ENCODE measurements around the gene SNRNP27.

DNA sequence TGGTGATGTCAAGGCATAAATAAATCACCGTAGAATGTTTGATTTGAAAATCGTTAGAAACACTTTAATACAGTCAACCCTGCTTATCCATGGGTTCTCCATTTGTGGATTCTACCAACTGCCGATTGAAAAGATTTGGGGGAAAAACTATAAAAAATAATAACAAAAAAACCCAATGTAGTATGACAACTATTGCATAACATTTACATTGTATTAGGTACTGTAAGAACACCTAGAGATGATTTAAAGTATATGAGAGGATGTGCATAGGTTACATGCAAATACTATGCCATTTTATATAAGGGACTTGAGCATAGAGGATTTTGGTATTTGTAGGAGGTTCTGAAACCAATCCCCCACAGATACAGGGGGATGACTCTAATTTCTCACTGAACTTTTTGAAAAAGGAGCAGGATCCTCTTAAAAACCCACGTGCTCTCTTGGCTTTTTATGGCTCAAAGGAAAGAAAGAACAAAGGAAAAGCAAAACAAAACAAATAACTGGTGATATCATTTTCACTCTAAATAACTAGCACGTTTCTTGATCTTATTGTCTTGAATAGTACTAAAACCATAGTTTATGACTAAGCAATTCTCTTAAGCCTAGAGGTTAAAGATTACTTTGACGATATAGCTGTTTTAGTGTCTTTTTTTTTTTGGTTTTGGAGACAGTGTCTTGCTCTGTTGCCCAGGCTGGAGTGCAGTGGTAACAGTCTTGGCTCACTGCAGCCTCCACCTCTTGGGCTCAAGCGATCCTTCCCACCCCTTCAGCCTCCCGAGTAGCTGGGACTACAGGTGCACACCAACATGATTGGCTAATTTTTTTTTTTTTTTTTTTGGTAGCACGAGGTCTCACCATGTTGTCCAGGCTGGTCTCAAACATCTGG, 47.3 kb upstream of the SNRNP27 start:
- no peak for TF ChIP-seq ZFP36 (IDR thresholded peaks at IDR 0.05; ENCODE audit: borderline replicate concordance, partially characterized antibody)
- TF ChIP-seq, protein P1, sequence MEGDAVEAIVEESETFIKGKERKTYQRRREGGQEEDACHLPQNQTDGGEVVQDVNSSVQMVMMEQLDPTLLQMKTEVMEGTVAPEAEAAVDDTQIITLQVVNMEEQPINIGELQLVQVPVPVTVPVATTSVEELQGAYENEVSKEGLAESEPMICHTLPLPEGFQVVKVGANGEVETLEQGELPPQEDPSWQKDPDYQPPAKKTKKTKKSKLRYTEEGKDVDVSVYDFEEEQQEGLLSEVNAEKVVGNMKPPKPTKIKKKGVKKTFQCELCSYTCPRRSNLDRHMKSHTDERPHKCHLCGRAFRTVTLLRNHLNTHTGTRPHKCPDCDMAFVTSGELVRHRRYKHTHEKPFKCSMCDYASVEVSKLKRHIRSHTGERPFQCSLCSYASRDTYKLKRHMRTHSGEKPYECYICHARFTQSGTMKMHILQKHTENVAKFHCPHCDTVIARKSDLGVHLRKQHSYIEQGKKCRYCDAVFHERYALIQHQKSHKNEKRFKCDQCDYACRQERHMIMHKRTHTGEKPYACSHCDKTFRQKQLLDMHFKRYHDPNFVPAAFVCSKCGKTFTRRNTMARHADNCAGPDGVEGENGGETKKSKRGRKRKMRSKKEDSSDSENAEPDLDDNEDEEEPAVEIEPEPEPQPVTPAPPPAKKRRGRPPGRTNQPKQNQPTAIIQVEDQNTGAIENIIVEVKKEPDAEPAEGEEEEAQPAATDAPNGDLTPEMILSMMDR (IDR thresholded peaks at IDR 0.05), result no peak
